ENCODE data around the gene ADCY10.
"Not testable (repeated sequence)": the region's sequence is repeated elsewhere in the genome, so short reads cannot be mapped to it uniquely, and the experiment has no call there.

ADCY10 gene

GRCh38 chr1:167934426-167935215 is 20.7 kb upstream of the ADCY10 start:
- TF ChIP-seq POLR2A (IDR thresholded peaks at IDR 0.05; ENCODE audit: low read depth, low read length) = no peak
- no peak for DNase-seq (ENCODE audit: insufficient read length, low spot score)
- peak; percentile 38 for FAIRE-seq

GRCh38 chr1:167933788-167934187 is 19.9 kb upstream of the ADCY10 start:
- FAIRE-seq = no peak
- TF ChIP-seq POLR2A (IDR thresholded peaks at IDR 0.05; ENCODE audit: low read depth, low read length) = no peak

GRCh38 chr1:167929725-167930124 is 15.8 kb upstream of the ADCY10 start:
- FAIRE-seq (no peak), DNase-seq (ENCODE audit: insufficient read length, low spot score) (no peak)

More at GRCh38 chr1:167933788-167934187, 19.9 kb upstream of the ADCY10 start:
- no peak for DNase-seq (ENCODE audit: insufficient read length, low spot score)

GRCh38 chr1:167928919-167929318 is 15.0 kb upstream of the ADCY10 start:
- DNase-seq (ENCODE audit: insufficient read length, low spot score); FAIRE-seq: not testable (repeated sequence)

More at GRCh38 chr1:167929725-167930124, 15.8 kb upstream of the ADCY10 start:
- TF ChIP-seq POLR2A (IDR thresholded peaks at IDR 0.05; ENCODE audit: low read depth, low read length) = no peak

- no peak for TF ChIP-seq POLR2A (IDR thresholded peaks at IDR 0.05; ENCODE audit: low read depth, low read length)
- FAIRE-seq = no peak
- DNase-seq (ENCODE audit: insufficient read length, low spot score) = no peak
Measured at GRCh38 chr1:167928457-167928852, 14.5 kb upstream of the ADCY10 start.

- FAIRE-seq (peak; percentile 50), DNase-seq (ENCODE audit: insufficient read length, low spot score) (no peak)
- TF ChIP-seq POLR2A (IDR thresholded peaks at IDR 0.05; ENCODE audit: low read depth, low read length) = no peak
Measured at GRCh38 chr1:167927046-167927754, 13.3 kb upstream of the ADCY10 start.

- FAIRE-seq (no peak), DNase-seq (ENCODE audit: insufficient read length, low spot score) (no peak)
- TF ChIP-seq POLR2A (IDR thresholded peaks at IDR 0.05; ENCODE audit: low read depth, low read length) = no peak
Measured at GRCh38 chr1:167926486-167926997, 12.6 kb upstream of the ADCY10 start.

GRCh38 chr1:167924543-167925231 is 10.8 kb upstream of the ADCY10 start:
- peak; percentile 33 for FAIRE-seq

GRCh38 chr1:167924102-167924501 is 10.2 kb upstream of the ADCY10 start:
- DNase-seq (ENCODE audit: insufficient read length, low spot score) = no peak
- no peak for TF ChIP-seq POLR2A (IDR thresholded peaks at IDR 0.05; ENCODE audit: low read depth, low read length)
- no peak for FAIRE-seq

More at GRCh38 chr1:167924543-167925231, 10.8 kb upstream of the ADCY10 start:
- TF ChIP-seq POLR2A (IDR thresholded peaks at IDR 0.05; ENCODE audit: low read depth, low read length) = no peak
- DNase-seq (ENCODE audit: insufficient read length, low spot score) = no peak

GRCh38 chr1:167923324-167924056 is 9.6 kb upstream of the ADCY10 start:
- no peak for TF ChIP-seq POLR2A (IDR thresholded peaks at IDR 0.05; ENCODE audit: low read depth, low read length)
- no peak for DNase-seq (ENCODE audit: insufficient read length, low spot score)
- FAIRE-seq = peak; percentile 48

GRCh38 chr1:167922611-167923074 is 8.7 kb upstream of the ADCY10 start:
- no peak for DNase-seq (ENCODE audit: insufficient read length, low spot score)
- FAIRE-seq = peak; percentile 65
- TF ChIP-seq POLR2A (IDR thresholded peaks at IDR 0.05; ENCODE audit: low read depth, low read length) = no peak

- no peak for FAIRE-seq
- DNase-seq (ENCODE audit: insufficient read length, low spot score) = no peak
Measured at GRCh38 chr1:167922023-167922422, 8.1 kb upstream of the ADCY10 start.

GRCh38 chr1:167916766-167917511 is 3.0 kb upstream of the ADCY10 start:
- DNase-seq (ENCODE audit: insufficient read length, low spot score) = no peak
- no peak for TF ChIP-seq POLR2A (IDR thresholded peaks at IDR 0.05; ENCODE audit: low read depth, low read length)
- no peak for FAIRE-seq

More at GRCh38 chr1:167922023-167922422, 8.1 kb upstream of the ADCY10 start:
- TF ChIP-seq POLR2A (IDR thresholded peaks at IDR 0.05; ENCODE audit: low read depth, low read length) = no peak
